Activated CD8-positive, alpha-beta memory T cell treated with anti-CD3 and anti-CD28 coated beads for 36 hours (primary cell): ENCODE data around the gene CSRNP2. TPM values are rescaled to one million over a fixed set of nuclear protein-coding genes. Genes with fewer than 3 reads are reported as not detected.

Experiments used
- CTCF ChIA-PET: fragments of 350-600 bp; sonication (Branson Sonifier 250); formaldehyde crosslinking; loops from one replicate; lab custom pipeline; 2021; ENCODE audit warnings: antibody characterized with exemption; lab: Charles Lee
- POLR2A ChIA-PET: fragments of 350-600 bp; sonication (Branson Sonifier 250); formaldehyde crosslinking; loops from one replicate; lab custom pipeline; 2021; ENCODE audit warnings: antibody characterized with exemption; lab: Charles Lee
- total RNA-seq, 2 experiments: library from RNA; stranded (reverse); gene quantifications; one replicate each; pipeline ENCODE4 v1.2.3, GENCODE V29; 2021

CSRNP2 gene, protein sequence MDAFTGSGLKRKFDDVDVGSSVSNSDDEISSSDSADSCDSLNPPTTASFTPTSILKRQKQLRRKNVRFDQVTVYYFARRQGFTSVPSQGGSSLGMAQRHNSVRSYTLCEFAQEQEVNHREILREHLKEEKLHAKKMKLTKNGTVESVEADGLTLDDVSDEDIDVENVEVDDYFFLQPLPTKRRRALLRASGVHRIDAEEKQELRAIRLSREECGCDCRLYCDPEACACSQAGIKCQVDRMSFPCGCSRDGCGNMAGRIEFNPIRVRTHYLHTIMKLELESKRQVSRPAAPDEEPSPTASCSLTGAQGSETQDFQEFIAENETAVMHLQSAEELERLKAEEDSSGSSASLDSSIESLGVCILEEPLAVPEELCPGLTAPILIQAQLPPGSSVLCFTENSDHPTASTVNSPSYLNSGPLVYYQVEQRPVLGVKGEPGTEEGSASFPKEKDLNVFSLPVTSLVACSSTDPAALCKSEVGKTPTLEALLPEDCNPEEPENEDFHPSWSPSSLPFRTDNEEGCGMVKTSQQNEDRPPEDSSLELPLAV
- total RNA-seq = 10 to 100 TPM; 16.8 to 17.3 TPM

DNA sequence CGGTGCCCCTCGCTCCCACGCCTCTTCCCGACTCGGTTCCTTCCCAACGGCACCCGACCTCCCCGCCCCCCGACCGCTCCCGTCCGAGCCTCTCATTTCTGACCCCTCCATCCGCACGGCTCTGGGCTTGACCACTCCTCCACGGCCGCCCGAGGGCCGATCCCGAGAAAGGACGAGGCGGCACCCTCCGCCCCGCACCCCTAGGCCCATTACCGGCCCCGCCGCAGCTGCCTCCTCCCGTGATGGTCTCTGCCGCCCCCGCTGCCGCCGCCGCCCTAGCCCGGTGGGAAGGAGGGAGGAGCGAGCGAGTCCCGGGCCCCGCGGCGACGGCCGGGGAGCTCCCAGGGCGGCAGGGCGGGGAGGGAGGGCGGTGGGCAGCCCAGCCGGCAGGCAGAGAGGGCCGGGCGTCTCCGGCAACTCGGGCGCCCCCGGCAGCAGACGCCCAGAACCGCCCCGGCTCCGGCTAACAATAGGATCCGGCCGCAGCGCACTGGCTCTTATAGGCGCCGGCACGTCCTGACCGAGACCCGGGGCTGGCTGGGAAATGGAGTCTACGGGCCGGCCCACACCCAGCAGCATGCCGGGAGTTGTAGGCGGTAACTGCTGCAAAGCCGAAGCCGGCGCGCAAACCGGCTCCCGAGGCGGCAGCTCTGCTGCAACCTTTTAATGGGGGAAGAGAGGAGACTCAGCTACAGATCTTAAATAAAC is at the start of gene CSRNP2:
TSS of gene CSRNP2 (minus strand) at position 471 of the 708 bp plus-strand sequence. CDS start 7,035 bp downstream, outside the sequence.
- ChIA-PET POLR2A (interaction anchor here (0.6 to 2.1 kb wide), 13 partner anchors 20 to 397 kb away, joined by 3 to 15 read pairs (median 3); partner anchors contain the start of genes ATF1, DAZAP2, POU6F1 and SLC11A2), CTCF (interaction anchor here (0.7 kb wide), 1 partner anchor 1713 kb away, joined by 4 read pairs; no protein-coding TSS in a partner anchor)

GRCh38 chr12:51132693-51133092 is 49.3 kb upstream of the CSRNP2 start:
- ChIA-PET CTCF (no interaction called here), POLR2A (no interaction called here)

GRCh38 chr12:51131745-51132521 is 48.5 kb upstream of the CSRNP2 start:
- POLR2A ChIA-PET = no interaction called here
- CTCF ChIA-PET = interaction anchor here (0.8 kb wide), 1 partner anchor 257 kb away, joined by 3 read pairs; no protein-coding TSS in a partner anchor

GRCh38 chr12:51128919-51129318 is 45.5 kb upstream of the CSRNP2 start:
- CTCF ChIA-PET = interaction anchor here (0.7 kb wide), 1 partner anchor 532 kb away, joined by 4 read pairs; no protein-coding TSS in a partner anchor
- POLR2A ChIA-PET = interaction anchor here (0.6 kb wide), 1 partner anchor 310 kb away, joined by 3 read pairs; no protein-coding TSS in a partner anchor

DNA sequence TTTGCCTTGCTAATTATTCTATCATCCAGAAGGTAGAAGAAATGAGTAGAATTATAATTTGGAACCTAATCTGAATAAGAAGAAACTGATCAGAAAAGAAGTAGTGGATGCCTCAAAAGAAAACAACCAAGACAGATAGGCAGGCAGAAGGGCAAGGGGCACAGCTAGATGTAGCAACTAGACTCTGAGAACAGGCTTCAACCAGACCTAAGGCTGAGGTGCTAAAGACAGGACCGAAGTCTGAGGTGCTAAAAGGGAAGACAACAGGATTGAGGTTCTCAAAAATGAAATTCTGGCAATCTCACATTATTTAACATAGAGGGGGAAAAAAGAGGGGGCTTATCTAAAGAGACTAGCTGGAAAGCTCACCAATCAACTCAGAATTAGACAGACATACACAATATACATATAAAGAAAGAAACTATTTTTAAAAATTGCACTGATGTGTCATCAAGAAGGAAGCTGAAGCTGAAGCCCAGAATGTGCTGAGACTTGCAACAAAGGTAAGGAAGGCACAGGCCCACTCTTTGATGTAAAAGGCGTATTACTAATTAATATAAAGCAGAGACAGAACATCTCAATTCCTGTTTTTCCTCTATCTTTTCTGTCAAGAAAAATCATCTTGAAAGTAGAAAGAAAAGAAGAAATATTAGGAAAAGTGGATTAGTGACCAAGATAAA is 43.8 kb upstream of the CSRNP2 start:
- ChIA-PET POLR2A (no interaction called here), CTCF (no interaction called here)

GRCh38 chr12:51126297-51126696 is 42.9 kb upstream of the CSRNP2 start:
- POLR2A ChIA-PET = no interaction called here
- CTCF ChIA-PET = no interaction called here

DNA sequence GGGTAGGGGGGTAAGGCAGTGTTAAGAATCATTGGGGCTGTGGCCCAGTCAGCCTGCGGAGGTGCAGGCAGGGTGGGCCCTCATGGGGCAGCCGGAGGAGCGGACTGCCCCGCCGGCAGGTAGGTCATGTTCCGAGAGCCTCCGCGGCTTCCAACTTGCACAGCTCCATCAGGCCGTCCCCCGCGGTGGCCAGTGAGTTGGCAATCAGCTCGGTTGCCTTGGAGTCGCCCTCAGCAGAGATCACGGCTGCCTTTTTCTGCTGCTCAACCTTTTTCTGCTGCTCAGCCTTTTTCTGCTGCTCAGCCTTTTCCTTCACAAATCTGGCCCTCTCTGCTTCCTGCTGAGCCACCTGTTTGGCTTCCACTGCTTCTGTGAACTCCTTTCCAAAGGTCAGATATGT is 41.1 kb upstream of the CSRNP2 start:
- ChIA-PET CTCF (interaction anchor here (0.6 kb wide), 1 partner anchor 763 kb away, joined by 3 read pairs; no protein-coding TSS in a partner anchor), POLR2A (no interaction called here)

- CTCF ChIA-PET = no interaction called here
- POLR2A ChIA-PET = no interaction called here
Observed at GRCh38 chr12:51122844-51123243, 39.4 kb upstream of the CSRNP2 start.

DNA sequence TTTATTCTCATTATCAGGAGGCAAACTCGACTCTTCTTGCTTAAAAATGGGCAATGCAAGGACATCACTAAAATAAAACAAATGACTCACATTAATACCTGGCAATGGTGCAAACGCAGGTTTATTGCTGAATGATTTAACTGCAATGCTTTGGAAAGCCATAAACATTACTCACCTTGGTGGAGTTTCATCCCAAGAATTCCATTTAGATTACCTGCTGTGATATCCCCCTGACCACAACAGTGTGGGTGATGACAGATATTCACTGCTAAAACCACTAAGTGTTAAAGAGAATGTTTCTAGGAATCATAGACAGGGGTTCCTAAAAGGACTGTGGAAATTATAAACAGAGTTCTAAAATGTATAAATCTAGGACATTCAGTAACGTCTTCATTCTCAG is 35.3 kb upstream of the CSRNP2 start:
- POLR2A ChIA-PET = no interaction called here
- CTCF ChIA-PET = no interaction called here

GRCh38 chr12:51115533-51115932 is 32.1 kb upstream of the CSRNP2 start:
- POLR2A ChIA-PET = no interaction called here

DNA sequence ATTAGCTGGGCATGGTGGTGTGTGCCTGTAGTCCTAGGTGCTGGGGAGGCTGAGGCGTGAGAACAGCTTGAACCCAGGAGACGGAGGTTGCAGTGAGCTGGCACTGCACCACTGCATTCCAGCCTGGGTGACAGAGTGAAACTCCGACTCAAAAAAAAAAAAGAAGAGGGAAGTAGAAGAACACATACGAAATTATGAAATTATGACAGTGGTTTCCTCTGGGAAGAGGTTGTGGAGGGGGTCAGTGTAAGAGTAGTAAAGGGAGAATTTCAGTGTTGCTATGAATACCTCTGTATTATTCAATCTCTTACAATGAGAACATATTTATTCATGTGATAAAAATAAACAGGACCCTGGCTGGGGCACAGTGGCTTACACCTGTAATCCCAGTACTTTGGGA is 24.7 kb upstream of the CSRNP2 start:
- ChIA-PET POLR2A (no interaction called here), CTCF (no interaction called here)

More at GRCh38 chr12:51115533-51115932, 32.1 kb upstream of the CSRNP2 start:
- CTCF ChIA-PET = no interaction called here

DNA sequence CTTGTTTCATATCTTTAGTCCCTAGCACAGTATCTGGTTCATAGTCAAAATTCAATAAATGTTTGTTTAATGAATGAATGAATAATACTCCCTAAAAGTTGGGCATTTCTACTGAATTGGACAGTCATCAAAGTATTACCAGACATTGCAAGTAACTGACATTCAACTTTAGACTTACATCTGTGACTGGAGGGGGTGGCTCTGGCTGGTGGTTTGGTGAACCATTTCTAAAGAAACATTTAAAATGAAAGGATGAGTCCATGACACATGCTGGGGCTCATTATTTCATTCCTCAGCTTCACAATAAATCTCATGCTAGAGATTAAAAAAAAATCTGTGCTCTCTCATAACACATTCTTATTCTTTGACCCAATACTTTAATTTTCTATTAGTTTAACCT is 20.6 kb upstream of the CSRNP2 start:
- ChIA-PET POLR2A (interaction anchor here (0.6 kb wide), 1 partner anchor 168 kb away, joined by 3 read pairs; no protein-coding TSS in a partner anchor), CTCF (no interaction called here)

DNA sequence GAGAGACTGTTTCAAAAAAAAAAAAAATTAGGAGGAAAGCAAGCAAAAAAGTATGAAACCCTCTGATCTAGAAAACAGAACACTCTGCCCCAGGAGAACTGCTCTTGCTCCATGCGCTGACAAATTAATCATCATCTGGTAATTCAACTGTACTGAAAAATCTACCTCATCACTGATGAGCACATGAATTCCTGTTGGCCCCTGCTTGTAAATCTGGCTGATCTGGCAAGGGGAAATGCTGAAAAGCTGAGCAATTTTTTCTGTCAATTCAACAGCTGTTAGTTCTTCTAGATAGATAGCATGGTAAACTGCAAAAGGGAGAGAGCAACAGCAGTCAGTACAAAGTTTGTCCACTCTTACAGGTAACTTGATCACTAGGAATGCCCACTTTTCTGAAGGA is 15.2 kb upstream of the CSRNP2 start:
- POLR2A ChIA-PET = interaction anchor here (0.7 kb wide), 1 partner anchor 50 kb away, joined by 3 read pairs; no protein-coding TSS in a partner anchor
- CTCF ChIA-PET = no interaction called here

GRCh38 chr12:51090705-51091229 is 7.4 kb upstream of the CSRNP2 start:
- POLR2A ChIA-PET = no interaction called here
- CTCF ChIA-PET = no interaction called here

DNA sequence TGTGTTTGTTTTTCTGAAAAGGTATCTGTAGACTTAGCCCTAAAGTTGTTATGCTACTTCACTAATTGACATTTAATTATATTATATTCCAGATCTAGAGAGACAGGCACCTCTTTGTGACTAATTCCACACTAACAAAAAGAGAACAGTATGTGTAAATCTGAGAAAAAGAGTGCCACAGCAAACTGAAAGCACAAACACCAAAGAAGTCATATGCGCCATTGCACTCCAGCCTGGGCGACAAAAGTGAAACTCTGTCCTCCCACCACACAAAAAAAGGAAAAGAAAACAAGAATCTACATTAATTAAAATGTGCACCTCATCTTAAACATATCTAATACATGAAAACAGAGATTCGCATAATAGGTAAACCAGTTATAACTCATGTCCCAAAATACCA is 4.4 kb upstream of the CSRNP2 start:
- ChIA-PET POLR2A (no interaction called here), CTCF (no interaction called here)

GRCh38 chr12:51086933-51087332 is 3.5 kb upstream of the CSRNP2 start:
- ChIA-PET CTCF (interaction anchor here (1.6 kb wide), 1 partner anchor 11 kb away, joined by 4 read pairs; no protein-coding TSS in a partner anchor), POLR2A (no interaction called here)

- ChIA-PET POLR2A (no interaction called here), CTCF (interaction anchor here (1.6 kb wide), 1 partner anchor 10 kb away, joined by 4 read pairs; no protein-coding TSS in a partner anchor)
Observed at GRCh38 chr12:51085757-51086156, 2.4 kb upstream of the CSRNP2 start.

GRCh38 chr12:51082561-51083125 is 753 bp downstream of the CSRNP2 start:
- CTCF ChIA-PET = no interaction called here
- POLR2A ChIA-PET = interaction anchor here (0.6 to 2.1 kb wide), 12 partner anchors 38 to 396 kb away, joined by 3 to 15 read pairs (median 4); partner anchors contain the start of genes ATF1, DAZAP2, POU6F1 and SLC11A2
